SK-N-DZ (cell line): ENCODE results near the gene PCBD1.

Experiments used
- DNase-seq: peaks from one replicate; pipeline ENCODE4 v3.0.0-alpha.2; 2015; ENCODE audit warnings: low spot score

Gene PCBD1

GRCh38 chr10:70917635-70918034 is 29.3 kb upstream of the PCBD1 start:
- no peak for DNase-seq

GRCh38 chr10:70917226-70917625 is 28.9 kb upstream of the PCBD1 start:
- DNase-seq = no peak

DNA sequence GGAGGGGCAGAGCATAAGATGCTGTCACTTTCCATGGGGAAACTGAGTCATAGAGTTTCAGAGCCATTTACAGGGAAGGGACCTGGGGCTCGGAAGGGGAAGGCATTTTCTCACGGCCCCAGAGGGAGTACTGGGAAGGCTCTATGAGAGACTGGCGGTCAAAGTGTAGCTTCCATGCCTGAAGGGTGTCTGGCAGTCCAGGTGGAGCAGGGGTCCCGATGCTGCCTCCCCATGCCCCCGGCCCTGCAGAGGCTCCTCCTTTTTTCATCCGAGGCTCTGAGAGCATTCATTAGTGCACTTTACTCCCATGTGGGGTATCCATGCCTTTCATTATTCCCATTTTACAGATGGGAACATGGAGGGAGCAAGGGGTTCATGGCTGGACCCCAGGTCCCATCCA is 27.9 kb upstream of the PCBD1 start:
- no peak for DNase-seq

DNA sequence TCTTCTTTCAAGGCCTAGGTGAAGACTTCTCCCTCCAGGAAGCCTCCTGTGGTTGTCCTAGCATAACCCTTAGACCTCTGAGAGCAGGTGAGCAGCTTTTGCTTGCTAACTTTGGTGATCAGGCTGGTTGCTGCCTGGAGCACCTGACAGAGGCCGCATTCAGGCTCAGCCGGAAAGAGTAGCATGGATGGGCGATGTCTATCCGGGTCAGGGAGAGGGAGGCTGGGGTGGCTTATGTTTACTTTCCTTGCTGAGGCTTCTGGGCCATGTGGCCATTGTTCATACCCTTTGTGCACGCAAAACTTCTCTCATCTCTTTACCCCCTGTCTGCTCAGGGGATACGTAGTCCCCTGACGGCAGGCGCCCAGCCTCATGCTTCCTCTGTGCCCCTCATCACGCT is 27.4 kb upstream of the PCBD1 start:
- DNase-seq = no peak

- DNase-seq = no peak
Measured at GRCh38 chr10:70915206-70915605, 26.8 kb upstream of the PCBD1 start.

DNA sequence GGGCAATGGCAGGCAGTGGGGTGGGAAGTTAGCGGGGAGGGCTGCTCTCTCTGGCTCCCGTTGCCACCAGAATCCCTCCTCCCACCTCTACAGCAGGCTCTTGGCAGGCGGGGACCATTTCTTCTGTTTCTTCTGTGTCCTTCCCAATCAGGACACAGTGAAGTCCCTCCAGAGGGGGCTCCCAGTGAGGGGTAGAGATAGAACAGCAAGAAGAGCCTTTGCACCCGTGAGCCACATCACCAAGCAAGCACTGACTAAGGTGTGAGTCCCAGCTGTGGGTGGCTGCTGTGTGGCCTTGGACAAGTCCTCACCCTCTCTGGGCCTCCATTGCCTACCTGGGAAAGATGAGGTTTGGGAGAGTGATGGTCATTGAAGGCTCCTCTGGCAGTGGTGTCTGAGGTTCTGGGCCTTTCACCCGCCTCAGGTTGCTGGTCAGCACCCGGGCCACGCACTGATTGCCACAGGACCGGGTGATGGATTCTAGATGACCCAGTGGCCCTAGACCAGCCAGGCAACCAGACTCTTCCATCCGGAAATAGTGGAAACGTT is 26.0 kb upstream of the PCBD1 start:
- no peak for DNase-seq

- no peak for DNase-seq
Measured at GRCh38 chr10:70913893-70914240, 25.5 kb upstream of the PCBD1 start.

DNA sequence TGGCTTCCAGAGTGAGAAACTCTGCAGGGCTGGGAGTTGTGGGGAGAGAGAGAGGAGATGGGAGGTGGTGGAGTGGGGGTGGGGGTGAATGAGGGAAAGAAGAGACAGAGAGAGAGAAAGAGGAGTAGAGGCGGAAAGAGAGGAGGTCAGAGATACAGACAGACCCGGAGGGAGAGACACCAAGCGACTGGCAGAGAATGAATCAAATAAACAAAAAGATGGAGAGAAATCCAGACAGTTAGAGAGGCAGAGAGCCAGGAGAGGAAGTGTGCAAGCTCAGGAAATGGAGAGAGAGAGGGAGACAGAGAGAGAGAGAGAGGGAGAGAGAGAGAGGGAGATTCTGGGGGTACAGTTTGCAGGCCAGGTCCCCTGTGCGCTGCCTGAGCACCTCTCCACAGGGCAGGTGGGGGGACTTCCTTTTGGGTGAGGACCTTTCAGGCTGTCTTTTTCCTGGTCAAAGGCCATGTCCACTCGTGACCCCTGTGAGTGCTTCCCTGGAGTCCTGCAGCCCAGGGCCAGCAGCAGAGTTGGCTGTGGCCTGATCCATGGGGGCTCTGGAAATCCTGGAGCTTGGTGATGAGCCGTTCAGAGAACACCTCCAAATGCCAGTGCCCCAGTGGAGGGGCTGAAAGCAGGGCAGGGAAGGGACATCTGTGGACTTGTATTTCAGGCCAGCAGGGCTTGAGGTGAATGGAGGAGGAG is 25.0 kb upstream of the PCBD1 start:
- no peak for DNase-seq

GRCh38 chr10:70912556-70912955 is 24.2 kb upstream of the PCBD1 start:
- no peak for DNase-seq

- DNase-seq = no peak
Measured at GRCh38 chr10:70911386-70911785, 23.0 kb upstream of the PCBD1 start.

GRCh38 chr10:70910486-70911341 is 22.3 kb upstream of the PCBD1 start:
- no peak for DNase-seq

DNA sequence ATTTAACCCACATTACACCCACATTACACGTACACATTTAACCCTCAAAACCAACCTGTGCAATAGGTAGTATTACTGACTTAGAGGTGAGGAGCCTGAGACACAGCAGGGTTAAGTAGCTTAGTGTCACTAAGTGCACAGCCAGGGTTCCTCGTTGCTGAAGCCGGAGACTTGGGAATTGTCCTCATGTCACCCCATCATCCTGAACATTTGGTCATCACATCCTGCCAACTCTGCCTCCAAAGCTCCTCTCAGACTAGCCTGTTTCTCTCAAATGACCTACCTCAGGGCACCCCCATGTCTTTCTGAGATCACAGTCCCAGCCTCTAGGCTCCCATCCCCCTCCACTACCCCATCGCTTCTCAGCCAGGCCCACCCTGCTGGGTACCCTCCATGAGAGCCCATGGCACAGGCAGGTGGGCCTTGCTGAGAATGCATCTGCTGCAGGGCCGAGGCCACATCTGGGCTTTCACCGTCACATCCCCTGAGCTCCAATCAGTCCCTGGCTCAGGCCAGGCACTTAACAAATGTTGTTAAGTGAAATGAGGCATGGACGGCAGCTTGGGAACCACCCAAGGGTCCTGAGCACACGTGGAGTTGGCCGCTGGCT is 21.1 kb upstream of the PCBD1 start:
- DNase-seq = no peak

DNA sequence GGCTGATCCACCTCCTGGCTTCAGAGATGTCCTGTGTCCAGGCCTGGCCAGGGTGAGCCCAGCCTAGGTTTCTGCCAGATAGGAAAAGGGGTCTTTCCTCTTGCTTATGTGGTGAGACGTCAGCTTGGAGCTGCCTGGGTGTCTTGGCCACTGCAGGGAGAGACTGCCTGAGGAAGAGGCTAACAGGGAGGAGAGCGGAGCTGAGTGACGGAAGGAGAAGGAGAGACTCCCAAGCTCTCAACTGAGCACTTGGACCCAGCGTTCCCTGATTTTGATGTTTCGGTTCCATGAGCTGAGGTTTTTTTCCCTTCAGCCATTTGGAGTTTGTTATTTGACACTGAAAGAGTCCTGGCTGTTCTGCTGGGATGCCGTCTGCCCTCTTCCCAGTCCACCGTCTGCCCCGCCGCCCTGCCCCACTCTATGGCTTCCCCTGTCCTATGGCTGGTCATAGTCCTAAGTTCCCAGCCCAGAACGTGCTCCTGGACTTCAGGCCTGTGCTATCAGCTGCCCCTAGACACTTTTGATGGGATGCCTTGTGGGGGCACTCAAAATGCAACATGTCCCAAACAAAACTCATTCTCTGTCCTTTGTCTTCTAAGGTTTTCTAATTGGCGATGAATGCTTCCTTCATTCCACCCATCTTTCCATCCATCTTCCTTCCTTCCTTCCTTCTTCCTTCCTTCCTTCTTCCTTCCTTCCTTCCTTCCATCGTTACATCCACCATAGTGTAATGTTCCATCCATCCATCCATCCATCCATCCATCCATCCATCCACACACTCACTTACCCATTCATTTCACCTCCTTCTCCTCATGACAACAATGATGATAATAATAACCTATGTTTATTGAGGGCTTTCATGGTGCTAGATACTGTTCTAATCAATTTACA is 20.3 kb upstream of the PCBD1 start:
- no peak for DNase-seq

GRCh38 chr10:70907637-70908405 is 19.5 kb upstream of the PCBD1 start:
- peak; percentile 67 for DNase-seq

GRCh38 chr10:70906953-70907636 is 18.7 kb upstream of the PCBD1 start:
- no peak for DNase-seq

- DNase-seq = no peak
Measured at GRCh38 chr10:70906031-70906783, 17.8 kb upstream of the PCBD1 start.

GRCh38 chr10:70905071-70906021 is 17.0 kb upstream of the PCBD1 start:
- DNase-seq = no peak

DNA sequence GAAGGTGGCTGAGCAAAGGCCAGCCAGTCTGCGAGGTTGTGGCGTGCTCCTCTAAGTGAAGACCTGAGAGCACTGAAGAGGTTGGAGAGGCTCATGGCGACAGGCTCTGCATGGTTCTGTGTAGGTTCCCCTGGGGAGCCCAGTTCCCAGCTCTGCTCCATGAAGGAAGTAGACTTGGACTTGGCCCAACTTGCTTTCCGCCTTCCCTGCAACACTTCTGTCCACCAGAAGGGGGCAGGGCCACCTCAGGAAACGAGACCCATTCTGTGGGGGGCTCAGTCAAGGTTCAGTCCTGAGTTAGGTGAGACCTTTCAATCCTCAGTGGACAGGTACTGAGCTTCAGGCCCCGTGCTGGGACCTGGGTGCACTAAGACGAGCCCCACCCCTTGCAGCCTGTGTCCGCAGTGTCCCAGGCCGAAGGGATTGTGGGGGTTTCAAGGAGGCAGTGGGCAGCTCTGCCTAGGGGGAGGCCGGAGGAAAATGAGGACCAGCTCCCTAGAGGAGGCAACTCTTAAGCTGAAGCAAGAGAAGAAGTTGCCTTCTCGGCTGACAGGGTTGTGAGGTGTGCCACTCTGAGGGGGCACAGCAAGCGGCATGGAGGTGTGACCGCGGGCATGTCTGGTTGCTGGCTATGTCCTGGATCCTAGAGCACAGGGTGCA is 15.0 kb upstream of the PCBD1 start:
- DNase-seq = peak; percentile 66
